GM19372 (cell line): Measurements from ENCODE around the gene POPDC3.
"Not testable (repeated sequence)": the region's sequence is repeated elsewhere in the genome, so short reads cannot be mapped to it uniquely, and the experiment has no call there.

Experiments
- ATAC-seq: cut with Tn5 transposase; IDR thresholded peaks from one replicate; pipeline ENCODE4 v1.9.1; 2021; ENCODE audit warnings: mild to moderate bottlenecking, low read depth, moderate library complexity; ENCODE audit not compliant: unreplicated experiment

The POPDC3 gene, protein sequence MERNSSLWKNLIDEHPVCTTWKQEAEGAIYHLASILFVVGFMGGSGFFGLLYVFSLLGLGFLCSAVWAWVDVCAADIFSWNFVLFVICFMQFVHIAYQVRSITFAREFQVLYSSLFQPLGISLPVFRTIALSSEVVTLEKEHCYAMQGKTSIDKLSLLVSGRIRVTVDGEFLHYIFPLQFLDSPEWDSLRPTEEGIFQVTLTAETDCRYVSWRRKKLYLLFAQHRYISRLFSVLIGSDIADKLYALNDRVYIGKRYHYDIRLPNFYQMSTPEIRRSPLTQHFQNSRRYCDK

DNA sequence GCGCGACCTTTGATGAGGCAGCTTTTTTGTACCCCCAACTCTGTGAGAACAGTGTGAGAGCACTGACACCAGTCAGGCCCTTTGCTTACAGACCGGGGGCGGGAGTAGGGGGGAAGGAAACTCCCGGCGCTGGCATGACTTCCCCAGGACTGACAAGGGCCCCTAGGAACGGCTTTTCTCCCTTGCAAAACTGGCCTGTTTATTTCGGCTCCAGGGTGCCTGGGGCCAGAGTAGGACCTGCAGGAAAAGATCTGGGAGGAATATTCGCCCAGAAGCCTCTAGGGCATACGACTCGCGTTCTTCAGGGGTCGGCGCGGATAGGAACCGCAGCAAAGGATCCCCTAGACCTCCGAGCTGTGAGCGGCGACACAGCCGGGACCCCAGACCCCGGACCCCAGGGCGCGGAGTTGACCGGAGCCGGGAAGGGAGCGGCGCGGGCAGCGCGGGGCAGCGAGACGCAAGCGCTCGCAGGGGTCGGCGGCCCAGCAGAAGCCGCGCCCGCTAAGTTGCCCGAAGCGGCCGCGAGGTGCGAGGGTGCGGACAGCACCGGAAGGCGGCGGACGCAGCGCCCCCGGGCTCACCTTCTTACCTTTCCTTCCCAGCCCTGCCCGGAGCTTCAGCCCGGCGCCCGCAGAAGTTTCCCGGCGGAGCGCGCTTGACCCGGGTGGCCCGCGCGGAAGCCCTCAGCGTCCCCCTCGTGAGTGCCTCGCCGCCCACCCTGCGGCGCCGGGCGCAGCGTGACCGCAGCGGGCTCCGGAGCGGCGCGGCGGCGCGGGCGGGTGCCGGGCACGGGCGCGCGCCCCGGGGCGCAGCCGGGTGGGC lies at the start of gene POPDC3:
Gene POPDC3, minus strand, starts transcription at position 771 of the 822 bp plus-strand sequence. CDS start 18,105 bp downstream, outside the sequence.
- no peak for ATAC-seq

DNA sequence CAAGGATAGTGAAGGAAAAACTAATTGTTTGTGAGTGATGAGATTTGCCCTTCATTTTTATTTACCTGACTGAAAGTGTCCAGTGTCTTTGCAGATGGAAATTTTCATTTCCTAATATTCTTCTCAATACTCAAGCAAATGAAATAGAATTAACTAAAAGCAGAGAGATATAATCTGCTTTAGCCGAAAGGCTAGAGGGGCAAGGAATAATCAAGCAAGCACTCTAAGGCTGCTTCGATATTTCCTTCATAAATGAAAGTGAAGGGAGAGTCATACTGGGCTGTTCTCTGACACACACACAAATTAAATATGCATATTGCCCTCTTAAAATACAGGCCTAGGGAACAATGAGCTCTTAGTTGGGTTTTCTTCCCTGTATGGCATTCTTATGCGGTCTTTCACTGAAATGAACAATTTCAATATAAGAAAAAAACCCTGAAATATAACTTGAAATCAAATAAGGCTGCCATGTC lies 47.5 kb upstream of the POPDC3 start:
- no peak for ATAC-seq

DNA sequence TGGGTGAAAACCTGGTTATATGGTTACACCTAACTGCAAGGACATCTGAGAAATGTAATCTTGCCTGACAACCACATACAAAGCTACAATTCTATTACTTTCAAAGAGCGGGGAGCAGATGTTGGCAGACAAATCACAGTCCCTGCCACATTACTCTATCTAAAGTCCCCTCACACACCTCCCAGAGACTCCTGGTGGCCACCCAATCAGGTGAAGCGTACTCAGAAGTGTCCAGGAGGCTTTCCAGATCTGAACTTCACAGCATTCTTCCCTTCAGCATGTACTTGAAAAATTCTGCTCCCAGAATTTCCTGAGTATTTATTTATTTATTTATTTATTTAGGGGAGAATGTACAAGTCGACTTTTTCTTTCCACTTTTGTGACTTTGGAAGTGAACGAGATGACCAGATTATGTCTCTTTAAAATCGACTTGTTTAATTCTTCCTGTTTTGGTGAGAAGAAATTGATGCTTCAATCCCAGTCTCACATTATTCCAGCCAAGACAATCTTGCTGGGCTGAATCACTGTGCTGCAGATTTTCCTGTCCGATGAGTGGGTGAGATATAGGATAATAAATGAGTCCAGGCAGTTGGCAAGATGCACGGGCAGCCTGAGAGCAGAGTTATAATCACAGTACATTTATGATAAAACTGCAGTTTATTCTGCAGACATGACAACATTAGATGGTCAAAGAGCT lies 46.9 kb upstream of the POPDC3 start:
- no peak for ATAC-seq

DNA sequence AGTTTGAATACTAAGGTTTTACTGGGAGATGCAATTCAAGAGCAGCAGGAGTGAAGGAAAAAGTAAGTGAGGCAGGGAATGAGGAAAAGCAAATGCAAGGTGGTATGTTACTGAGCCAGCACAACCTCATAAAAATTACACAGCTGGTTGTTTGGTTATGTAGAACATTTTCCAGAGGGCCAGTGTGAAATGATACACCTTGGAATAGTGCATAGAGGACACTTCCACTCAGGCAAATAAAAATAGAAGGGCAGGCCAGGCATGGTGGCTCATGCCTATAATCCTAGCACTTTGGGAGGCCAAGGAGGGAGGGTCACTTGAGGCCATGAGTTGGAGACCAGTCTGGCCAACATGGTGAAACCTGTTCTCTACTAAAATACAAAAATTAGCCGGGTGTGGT lies 43.4 kb upstream of the POPDC3 start:
- ATAC-seq = no peak

DNA sequence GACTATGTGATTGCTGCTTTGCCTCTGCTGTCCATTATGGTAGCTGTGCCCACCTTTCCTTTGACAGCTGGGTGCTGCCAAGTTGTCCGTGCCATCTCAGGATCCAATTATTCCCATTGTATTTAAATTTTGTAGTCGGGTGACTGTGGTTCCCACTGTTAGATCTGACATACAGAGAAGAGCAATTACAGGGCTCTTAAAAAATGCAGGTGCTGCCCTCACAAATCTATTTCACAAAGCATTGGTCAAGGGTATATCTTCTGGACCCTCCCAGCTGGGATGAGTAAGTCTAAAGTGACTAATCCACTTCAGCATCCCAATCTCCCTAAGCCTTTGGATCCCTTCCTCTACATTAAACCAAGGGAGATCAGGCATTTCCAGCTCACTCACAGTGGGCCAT lies 41.4 kb upstream of the POPDC3 start:
- not testable (repeated sequence) for ATAC-seq

DNA sequence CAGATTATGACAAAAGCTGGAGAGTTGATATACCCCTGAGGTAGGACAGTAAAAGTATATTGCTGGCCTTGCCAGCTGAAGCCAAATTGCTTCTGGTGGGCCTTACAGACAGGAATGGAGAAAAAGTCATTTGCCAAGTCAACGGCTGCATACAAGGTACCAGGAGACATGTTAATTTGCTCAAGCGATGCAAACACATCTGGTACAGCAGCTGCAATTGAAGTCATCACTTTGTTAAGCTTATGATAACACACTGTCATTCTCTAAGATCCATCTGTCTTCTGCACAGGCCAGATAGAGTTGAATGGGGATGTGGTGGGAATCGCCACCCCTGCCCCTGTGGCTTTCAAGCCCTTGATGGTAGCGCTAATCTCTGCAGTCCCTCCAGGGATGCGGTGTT lies 40.4 kb upstream of the POPDC3 start:
- ATAC-seq = no peak

DNA sequence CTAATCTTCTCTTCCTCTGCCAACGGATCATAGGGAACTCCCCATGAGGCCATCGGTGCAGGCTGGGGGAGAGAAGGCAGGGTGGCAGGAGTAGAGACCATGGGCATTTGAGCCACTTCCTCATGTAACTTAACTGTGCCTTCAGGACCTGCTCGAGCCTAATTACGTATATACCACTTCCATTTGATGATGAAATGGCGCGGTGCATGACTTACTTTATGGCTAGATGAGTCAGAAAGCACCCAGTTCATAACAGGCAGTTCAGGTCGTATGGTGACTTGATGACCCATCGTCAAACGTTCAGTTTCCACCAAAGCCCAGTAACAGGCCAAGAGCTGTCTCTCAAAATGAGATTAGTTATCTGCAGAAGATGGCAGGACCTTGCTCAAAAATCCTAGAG lies 39.4 kb upstream of the POPDC3 start:
- not testable (repeated sequence) for ATAC-seq

DNA sequence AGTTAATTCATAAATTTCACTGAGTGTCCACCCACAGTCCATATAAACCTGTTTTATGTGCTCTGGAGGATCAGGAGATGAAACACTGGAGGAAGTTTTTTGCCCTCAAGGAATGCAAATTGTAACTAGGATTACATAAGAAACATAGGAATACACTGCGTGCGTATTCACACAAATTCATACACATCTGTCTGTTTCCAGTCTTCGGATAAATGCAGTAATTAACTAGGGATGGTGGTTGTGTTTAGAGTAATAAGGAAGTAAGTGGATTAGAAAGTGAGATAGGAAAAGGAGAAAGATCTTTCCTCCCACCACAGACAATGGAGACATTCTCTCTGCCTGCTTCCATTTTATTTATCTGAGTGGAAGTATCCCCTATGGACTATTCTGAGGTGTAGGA lies 35.7 kb upstream of the POPDC3 start:
- no peak for ATAC-seq

DNA sequence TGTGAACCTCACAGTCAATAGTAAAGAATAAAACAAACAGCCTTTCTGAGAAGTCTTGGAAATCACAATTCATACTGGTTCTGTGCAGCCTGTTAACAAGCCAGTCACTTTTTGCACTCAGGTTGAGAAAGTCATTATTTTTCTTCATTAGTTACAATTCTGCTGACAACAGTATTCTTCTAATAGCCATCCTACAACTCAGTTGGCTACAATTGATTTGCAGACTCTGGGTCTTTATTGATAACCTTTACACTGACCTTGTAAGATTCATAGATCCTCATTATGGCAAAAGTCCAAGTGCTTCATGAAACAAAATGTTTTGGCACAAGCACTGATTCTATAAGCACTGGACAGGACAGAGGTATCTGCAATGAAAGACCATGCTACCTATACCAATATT lies 34.9 kb upstream of the POPDC3 start:
- no peak for ATAC-seq

DNA sequence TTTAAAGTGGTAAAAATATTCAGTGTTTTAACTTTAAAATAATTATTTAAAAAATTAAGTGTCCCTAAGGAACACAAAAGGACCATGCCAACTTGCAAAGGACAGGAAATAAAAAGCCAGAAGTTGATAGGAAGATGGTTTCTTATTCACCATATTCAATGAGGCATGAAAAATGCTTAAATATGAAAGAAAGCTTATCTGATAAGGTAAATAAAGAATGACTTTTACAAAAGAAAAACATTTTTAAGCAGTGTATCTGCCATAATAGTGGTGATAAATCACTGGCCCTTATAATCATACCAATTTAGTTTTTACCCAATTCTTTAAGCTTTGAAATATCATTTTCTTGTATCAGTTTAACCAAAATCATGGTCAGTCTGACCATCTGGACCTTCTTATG lies 33.5 kb upstream of the POPDC3 start:
- ATAC-seq = no peak

DNA sequence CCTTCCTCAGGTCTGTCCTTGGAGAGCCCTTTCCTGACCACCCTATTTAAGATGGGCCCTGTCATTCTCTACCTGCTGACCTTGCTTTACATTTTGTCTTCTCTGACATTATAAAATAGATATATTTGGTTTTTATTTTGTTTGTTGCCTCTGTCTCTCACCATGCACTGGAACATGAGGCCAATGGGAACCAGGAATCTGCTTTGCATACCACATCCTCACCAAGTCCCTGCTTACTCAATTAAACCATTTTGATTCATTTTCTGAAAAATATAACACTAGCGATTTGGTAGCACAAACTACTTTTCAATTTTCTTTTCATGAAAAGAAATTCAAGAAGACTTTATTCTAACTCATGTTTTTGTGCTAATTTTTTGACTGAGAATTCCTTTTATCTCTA lies 32.8 kb upstream of the POPDC3 start:
- no peak for ATAC-seq

DNA sequence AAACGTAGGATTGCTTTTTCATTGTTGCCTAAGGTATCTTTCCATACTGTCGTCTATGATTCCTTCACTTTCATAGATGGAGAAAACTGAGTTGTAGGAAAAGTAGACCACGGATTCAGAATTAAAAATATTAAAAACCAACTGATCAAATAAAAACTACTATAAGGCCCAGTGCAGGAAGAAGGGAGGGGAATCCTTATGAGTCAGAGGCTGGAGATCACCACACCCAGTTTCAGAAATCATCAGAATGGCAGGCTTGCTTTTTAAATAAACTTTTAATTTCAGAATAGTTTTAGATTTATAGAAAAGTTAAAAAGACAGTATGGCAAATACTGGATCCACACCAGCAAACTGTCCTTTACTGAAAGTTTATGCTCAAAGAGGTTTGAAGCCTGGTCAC lies 32.0 kb upstream of the POPDC3 start:
- no peak for ATAC-seq

DNA sequence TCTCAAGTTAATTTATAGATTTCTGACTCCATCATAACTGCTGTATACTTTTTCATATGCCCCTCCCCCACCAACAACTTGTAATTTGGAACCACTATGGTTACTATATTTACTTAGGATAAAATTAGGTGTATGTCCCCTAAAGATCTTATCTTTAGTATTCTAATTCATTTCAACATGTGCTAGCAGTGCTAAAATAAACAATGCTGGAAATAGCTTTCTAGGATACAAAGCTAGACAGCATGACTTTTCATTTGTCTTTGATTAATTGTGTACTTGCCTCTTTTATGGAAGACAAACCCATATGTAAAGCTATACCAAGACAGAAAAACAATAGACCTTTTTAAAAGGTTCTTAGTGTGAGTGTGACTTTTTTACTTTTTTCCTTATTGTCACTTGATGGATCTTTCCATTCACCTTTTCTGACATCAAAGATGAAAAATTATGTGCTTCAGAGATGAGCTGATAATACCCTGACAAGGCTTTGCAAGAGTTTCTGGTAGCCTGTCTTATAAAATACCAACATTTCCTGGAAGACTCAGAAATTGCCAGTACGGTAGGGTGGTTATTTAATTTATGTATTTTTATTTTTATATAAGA lies 31.2 kb upstream of the POPDC3 start:
- no peak for ATAC-seq

DNA sequence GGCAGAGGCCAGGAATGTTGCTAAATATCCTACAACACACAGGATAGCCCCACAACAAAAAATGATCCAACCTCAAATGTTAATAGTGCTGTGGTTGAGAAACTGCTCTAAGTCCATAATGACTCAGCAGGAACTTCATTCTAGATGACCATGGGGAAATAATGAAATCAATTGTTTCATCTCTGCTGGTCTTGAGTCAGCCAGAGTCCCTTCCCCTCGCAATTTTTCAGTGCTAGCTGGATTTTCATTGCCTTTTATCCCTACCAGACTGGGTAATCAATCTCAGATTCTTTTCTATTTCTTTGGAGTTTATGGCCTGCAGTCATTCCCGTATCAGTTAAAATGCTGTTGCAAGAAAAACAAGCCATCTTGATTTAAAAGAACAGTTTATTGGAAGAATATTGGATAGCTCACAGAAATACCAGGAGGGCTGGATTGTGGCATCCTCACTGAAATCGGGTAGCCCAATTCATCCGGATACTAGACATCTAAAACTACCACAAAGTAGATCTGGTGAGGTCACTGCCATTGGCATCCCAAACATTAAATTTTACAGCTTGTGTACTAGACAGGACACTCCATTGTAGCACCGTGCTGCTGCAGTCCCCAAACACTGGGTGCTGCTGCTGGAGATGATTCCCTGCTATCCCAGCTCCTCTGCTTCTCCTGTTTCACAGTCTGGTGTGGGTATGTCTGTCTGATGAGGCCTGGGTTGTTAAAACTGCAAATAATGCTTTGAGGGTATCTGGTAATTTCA lies 30.3 kb upstream of the POPDC3 start:
- ATAC-seq = no peak

DNA sequence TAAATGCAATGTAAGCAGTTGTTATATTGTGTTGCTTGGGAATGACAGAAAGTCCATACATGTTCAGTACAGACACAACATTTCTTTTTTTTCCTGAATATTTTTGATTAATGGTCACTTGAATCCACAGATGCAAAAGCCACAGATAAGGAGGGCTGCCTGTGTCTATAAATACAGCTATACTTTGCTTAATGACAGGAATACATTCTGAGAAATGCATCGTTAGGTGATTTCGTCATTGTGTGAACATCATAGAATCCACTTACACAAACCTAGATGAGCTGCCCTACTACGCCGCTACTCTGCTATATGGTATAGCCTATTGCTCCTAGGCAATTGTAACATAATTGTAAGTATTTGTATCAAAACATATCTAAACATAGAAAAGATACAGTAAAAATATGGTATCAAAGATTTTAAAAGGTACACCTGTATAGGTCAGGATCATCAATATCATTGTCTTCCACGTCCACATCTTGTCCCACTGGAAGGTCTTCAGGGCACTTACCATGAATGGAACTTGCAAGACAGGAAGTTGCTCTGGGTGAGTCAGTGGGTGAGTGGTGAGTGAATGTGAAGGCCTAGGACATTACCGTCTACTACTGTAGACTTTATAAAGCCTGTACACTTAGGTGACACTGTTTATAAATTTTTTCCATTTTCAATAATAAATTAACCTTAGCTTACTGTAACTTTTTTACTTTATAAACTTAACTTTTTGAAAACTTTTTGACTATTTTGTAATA lies 27.9 kb upstream of the POPDC3 start:
- ATAC-seq = no peak

DNA sequence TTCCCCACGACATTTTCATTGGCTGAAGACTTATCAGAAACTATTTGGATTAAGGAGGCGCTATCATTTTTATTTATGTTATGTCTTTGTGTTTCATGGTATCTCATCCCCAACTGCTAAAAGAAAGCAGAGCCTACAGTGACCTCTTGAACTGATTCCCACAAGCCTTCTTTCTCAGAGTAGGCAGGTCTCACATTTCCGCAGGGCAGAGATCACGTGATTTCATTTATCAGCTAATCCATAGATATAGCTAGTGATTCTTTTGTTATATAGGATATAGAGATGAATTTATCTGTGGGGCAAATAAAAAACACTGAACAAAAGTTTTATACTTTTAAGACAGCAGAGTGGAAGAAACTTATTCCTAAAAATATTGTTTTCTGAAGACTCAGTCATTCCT lies 25.0 kb upstream of the POPDC3 start:
- ATAC-seq = no peak

DNA sequence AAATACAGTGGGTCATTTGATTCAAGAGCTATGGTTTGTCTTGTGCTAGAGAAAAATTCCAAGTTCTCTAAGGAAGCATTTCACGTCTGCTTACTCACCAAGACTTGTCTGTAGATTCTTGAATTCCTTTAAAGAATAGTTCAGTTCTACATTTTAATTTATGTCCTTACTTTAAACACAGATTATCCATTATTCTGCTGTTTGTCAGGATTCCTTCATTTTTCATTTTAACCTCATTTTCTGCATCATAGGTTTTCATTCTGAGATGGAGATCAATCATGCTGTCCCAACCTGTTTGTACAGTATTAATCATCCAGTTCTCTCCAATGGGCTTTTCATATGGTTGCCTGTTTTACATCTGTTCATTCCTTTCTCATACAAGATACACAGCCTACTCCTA lies 24.5 kb upstream of the POPDC3 start:
- no peak for ATAC-seq

DNA sequence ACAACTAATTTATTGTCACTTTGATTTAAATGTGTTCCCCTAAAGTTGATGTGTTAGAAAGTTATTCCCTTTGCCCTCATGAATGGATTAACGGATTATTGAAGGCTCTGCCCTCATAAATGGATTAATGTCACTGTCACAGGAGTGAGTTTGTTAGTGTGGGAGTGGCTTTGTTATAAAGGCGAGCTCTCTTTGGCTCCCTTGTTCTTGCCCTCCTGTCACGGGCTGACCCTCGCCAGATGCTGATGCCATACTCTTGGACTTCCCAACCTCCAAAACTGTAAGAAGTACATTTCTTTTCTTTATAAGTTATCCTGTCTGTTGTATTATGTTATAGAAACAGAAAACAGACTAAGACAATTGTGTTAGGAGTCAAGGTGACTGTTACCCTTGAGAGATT lies 22.7 kb upstream of the POPDC3 start:
- ATAC-seq = no peak

DNA sequence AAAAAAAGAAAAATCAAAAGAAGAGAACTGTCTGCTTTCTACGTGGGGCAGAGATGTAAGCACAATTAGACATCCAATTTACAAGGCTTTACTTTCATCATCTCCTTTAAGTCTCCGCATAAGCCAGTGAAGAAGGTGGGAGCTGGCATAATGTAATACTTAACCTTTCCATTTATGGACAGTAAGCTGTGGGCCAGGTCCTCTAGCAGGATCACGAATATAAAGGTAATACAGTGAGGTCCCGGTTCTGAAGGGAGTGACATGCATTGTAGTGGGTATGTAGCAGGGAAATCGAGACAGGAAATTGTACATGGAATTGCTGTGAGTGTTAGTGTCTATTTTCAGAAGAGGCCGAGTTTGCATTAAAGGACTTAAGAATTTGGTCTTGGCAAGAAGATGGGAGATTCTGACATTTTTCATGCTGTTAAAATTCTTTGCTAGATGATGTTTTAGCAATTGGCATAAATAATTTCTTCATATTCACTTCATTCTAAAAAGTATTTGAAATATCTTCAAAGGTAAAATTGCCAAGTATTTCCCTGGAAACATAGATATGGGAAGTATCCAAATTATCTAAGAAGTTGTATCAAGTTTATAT lies 20.4 kb upstream of the POPDC3 start:
- ATAC-seq = no peak
